Endodermal cell (in vitro differentiated cells): ENCODE measurements around the gene GLG1. TPM values are rescaled to one million over a fixed set of nuclear protein-coding genes. Genes with fewer than 3 reads are reported as not detected.
A peak's percentile ranks its signal among the peaks of the same experiment; 100 is the strongest.

Experiments used
- DNase-seq: peaks from one replicate; pipeline ENCODE4 v3.0.0-alpha.2; 2017
- H3K27ac ChIP-seq: 2 replicates; pipeline ENCODE4 v1.5.1; 2013; ENCODE audit warnings: mild to moderate bottlenecking, low read depth, low read length, moderate library complexity
- H3K27me3 ChIP-seq: 2 replicates; pipeline ENCODE4 v1.6.1; 2013; ENCODE audit warnings: mild to moderate bottlenecking, low read length, moderate library complexity; ENCODE audit not compliant: insufficient read depth, control insufficient read depth, poor library complexity, severe bottlenecking
- H3K36me3 ChIP-seq: 2 replicates; pipeline ENCODE4 v1.7.0; 2013; ENCODE audit warnings: mild to moderate bottlenecking, low read length, moderate library complexity; ENCODE audit not compliant: control insufficient read depth, insufficient read depth
- H3K4me1 ChIP-seq: one replicate; pipeline ENCODE4 v1.7.0; 2013; ENCODE audit warnings: low read length; ENCODE audit not compliant: control insufficient read depth, insufficient read depth
- H3K4me3 ChIP-seq: 2 replicates; pipeline ENCODE4 v1.5.1; 2013; ENCODE audit warnings: mild to moderate bottlenecking, low read length, moderate library complexity
- H3K9ac ChIP-seq: 2 replicates; pipeline ENCODE4 v1.6.1; 2013; ENCODE audit warnings: mild to moderate bottlenecking, low read length, moderate library complexity; ENCODE audit not compliant: poor library complexity, severe bottlenecking; ENCODE audit errors: extremely low read depth
- H3K9me3 ChIP-seq: 2 replicates; pipeline ENCODE4 v1.6.1; 2013; ENCODE audit warnings: mild to moderate bottlenecking, low read length, moderate library complexity; ENCODE audit not compliant: control insufficient read depth
- H3K27ac Mint-ChIP-seq: 2 replicates; pipeline ENCODE4 v1.8.0; 2020; ENCODE audit warnings: mixed read lengths
- H3K27me3 Mint-ChIP-seq: 2 replicates; pipeline ENCODE4 v1.8.0; 2021; ENCODE audit warnings: mild to moderate bottlenecking, mixed read lengths; ENCODE audit not compliant: insufficient read depth
- H3K36me3 Mint-ChIP-seq: 2 replicates; pipeline ENCODE4 v1.8.0; 2020; ENCODE audit warnings: low read depth, mixed read lengths
- H3K4me1 Mint-ChIP-seq: 2 replicates; pipeline ENCODE4 v1.8.0; 2020; ENCODE audit warnings: mixed read lengths
- H3K4me3 Mint-ChIP-seq: 2 replicates; pipeline ENCODE4 v1.8.0; 2020; ENCODE audit warnings: mild to moderate bottlenecking, moderate library complexity, mixed read lengths
- H3K9me3 Mint-ChIP-seq: 2 replicates; pipeline ENCODE4 v1.8.0; 2020; ENCODE audit warnings: mild to moderate bottlenecking, mixed read lengths
- CTCF ChIP-seq: fragments of 200-600 bp; sonication (generic); conservative IDR thresholded peaks from 2 replicates; pipeline ENCODE4 v1.5.0; 2021; ENCODE audit warnings: antibody characterized with exemption, mild to moderate bottlenecking
- WGBS, 2 experiments: methylation state at CpG; one replicate each; pipeline versions ENCODE4 v1.1.5 to v1.1.7; 2013; ENCODE audit warnings: missing lambda C conversion rate in 2 of 2, mixed read lengths in 1 of 2; ENCODE audit not compliant: insufficient coverage in 1 of 2, insufficient read length in 1 of 2; 5-methylcytosine and 5-hydroxymethylcytosine counted together
- total RNA-seq, 2 donors: library from RNA; stranded (reverse); fragmentation: NEBNext Ultra II Directional in 1 of 2; extraction: Animal tissue kit (Norgen Biotek cat#: 25700) in 1 of 2; gene quantifications; 2 replicates in 1 of 2; 3 replicates in 1 of 2; pipeline ENCODE4 v1.2.1, GENCODE V29; 2021

The GLG1 gene
- total RNA-seq, 2 donors from 2014 or later: 120 to 136 TPM

DNA sequence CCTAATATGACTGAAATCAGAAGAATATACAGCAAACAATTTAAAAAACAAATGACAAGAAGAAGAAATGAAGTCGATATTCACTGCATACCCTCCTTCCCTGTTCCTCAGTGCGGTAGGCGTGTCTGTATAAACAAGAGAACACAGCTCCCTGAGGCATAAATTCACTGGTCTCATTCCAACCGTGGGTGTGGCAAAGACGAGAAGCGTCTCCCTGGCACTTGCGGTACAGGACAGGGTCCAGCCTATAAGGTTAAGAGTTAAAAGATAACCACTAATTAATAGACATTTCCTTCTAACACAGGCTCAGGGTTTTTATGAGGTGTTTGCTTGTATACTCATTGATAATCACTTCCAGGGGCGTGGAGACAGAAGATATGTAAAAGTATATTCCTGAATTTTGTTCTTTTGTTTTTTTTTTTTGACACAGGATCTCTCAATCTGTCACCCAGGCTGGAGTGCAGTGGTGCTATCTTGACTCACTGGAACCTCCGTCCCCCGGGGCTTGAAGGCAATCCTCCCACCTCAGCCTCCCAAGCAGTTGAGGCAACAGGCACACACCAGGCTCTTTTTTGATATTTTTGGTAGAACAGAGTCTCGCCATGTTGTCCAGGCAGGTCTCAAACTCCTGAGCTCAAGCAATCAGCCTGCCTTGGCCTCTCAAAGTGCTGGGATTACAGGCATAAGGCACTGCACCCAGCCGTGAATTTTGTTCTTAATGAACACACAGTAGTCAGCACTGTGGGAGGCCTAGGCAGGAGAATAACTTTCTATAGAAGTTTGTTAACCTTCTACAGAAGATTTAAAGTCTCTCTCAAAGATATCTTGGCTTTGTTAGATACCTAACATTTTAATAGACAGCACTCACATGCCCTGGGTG is 126.5 kb downstream of the GLG1 start:
- no peak for DNase-seq
- H3K36me3 ChIP-seq: peaks cover 65% of the 10 kb centered on the region
- H3K4me1 ChIP-seq: no peaks in the 10 kb centered on the region
- no peaks in the 10 kb centered on the region for H3K9me3 ChIP-seq
- H3K9ac ChIP-seq: no peak overlapping the region
- Mint-ChIP-seq H3K27me3 (no peaks in the 10 kb centered on the region), H3K27ac (no peak overlapping the region), H3K9me3 (no peaks in the 10 kb centered on the region), H3K4me3 (no peak overlapping the region), H3K4me1 (peaks cover 11% of the 10 kb centered on the region), H3K36me3 (peaks cover 60% of the 10 kb centered on the region)
- WGBS, 2 experiments: 91 to 96% methylated on average over 9 to 12 of the region's 12 CpGs
- TF ChIP-seq CTCF: no peak
- no peak overlapping the region for H3K4me3 ChIP-seq
- H3K27ac ChIP-seq: no peak overlapping the region
- no peaks in the 10 kb centered on the region for H3K27me3 ChIP-seq

- Mint-ChIP-seq H3K27ac (no peak overlapping the region), H3K4me3 (no peak overlapping the region), H3K9me3 (no peaks in the 10 kb centered on the region), H3K36me3 (peaks cover 59% of the 10 kb centered on the region), H3K27me3 (no peaks in the 10 kb centered on the region), H3K4me1 (peaks cover 7% of the 10 kb centered on the region)
- H3K4me3 ChIP-seq: no peak overlapping the region
- 94 to 100% methylated on average over 3 to 4 of the region's 4 CpGs for WGBS, 2 experiments
- TF ChIP-seq CTCF: no peak
- no peak overlapping the region for H3K27ac ChIP-seq
- H3K4me1 ChIP-seq: no peaks in the 10 kb centered on the region
- H3K9me3 ChIP-seq: no peaks in the 10 kb centered on the region
- no peak for DNase-seq
- H3K36me3 ChIP-seq: peaks cover 65% of the 10 kb centered on the region
- no peak overlapping the region for H3K9ac ChIP-seq
- no peaks in the 10 kb centered on the region for H3K27me3 ChIP-seq
Observed at GRCh38 chr16:74477226-74477625, 129.7 kb downstream of the GLG1 start.

- Mint-ChIP-seq H3K27me3 (no peaks in the 10 kb centered on the region), H3K4me3 (no peak overlapping the region), H3K27ac (peak overlapping the region; percentile 35), H3K36me3 (peaks cover 67% of the 10 kb centered on the region), H3K4me1 (no peaks in the 10 kb centered on the region), H3K9me3 (no peaks in the 10 kb centered on the region)
- H3K4me1 ChIP-seq: no peaks in the 10 kb centered on the region
- H3K27ac ChIP-seq: no peak overlapping the region
- H3K9ac ChIP-seq: no peak overlapping the region
- H3K4me3 ChIP-seq: no peak overlapping the region
- H3K36me3 ChIP-seq: peaks cover 76% of the 10 kb centered on the region
- TF ChIP-seq CTCF: no peak
- H3K27me3 ChIP-seq: no peaks in the 10 kb centered on the region
- WGBS, 2 experiments: 100% methylated on average over 1 of the region's 1 CpG
- DNase-seq: no peak
- no peaks in the 10 kb centered on the region for H3K9me3 ChIP-seq
Observed at GRCh38 chr16:74474416-74474815, 132.5 kb downstream of the GLG1 start.
